ENCODE measurements around the gene KRT83.
"Not testable (repeated sequence)": the region's sequence is repeated elsewhere in the genome, so short reads cannot be mapped to it uniquely, and the experiment has no call there.

The KRT83 gene

DNA sequence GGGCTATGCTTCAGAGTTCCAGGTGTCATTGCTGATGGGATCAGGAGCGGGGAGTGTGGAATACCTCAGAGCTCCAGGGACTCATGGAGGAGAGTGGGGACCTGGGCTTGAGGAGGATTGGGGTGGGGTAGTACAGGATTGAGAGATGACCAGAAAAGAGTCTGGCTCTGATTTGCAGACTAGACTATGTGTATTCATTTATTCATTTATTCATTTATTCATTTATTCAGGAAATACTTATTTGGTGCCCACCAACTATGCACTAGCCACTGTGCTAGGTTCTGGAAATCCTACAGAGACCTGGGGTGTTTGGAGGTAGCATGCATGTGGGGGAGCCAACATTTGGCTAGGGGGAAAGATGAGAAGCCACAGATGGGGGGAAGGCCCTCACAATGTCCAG is 871 bp upstream of the KRT83 start:
- no peak for DNase-seq (ENCODE audit: low read depth, low spot score)
- TF ChIP-seq FOXP2 (optimal IDR thresholded peaks at IDR 0.05; ENCODE audit: control extremely low read depth, extremely low read length, insufficient read depth) (no peak), EZH2 (IDR thresholded peaks at IDR 0.05) (no peak), POLR2AphosphoS5 (IDR thresholded peaks at IDR 0.05; ENCODE audit: borderline replicate concordance, low read depth, low read length) (no peak)
- no peak overlapping the region for H3K9ac ChIP-seq (ENCODE audit: insufficient read length)
- H3K4me3 ChIP-seq, result no peak overlapping the region
- no peak overlapping the region for H3K27ac ChIP-seq
- H3K36me3 ChIP-seq (ENCODE audit: insufficient read depth, low read length), result no peaks in the 10 kb centered on the region
- no peaks in the 10 kb centered on the region for H3K9me3 ChIP-seq (ENCODE audit: low read depth, low read length)

DNA sequence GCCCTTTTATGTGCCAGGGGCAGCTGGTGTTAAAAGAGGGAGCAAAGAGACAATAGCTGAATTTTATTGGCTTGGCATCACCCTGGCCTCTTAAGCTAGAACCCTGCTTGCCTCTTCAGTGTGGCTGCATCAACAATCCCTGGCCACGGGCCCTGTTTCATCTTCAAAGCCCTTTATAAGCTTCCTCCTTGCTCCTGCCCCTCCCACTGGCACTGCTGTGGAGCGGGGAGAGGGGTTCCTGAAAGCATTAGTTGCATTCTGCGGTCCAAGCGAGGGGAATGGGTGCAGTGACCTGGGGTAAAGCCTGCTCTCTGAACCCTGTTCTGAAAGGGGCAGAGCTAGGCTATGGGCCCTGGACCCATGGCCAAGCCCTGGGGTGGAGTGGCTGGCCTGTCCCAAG is 220 bp upstream of the KRT83 start:
- Histone ChIP-seq H3K36me3 (ENCODE audit: insufficient read depth, low read length) (no peaks in the 10 kb centered on the region), H3K27ac (no peak overlapping the region), H3K9me3 (ENCODE audit: low read depth, low read length) (no peaks in the 10 kb centered on the region), H3K9ac (ENCODE audit: insufficient read length) (no peak overlapping the region), H3K4me3 (no peak overlapping the region)
- no peak for DNase-seq (ENCODE audit: low read depth, low spot score)
- TF ChIP-seq EZH2 (IDR thresholded peaks at IDR 0.05), result no peak
- TF ChIP-seq POLR2AphosphoS5 (IDR thresholded peaks at IDR 0.05; ENCODE audit: borderline replicate concordance, low read depth, low read length), result no peak
- TF ChIP-seq FOXP2 (optimal IDR thresholded peaks at IDR 0.05; ENCODE audit: control extremely low read depth, extremely low read length, insufficient read depth), result no peak

DNA sequence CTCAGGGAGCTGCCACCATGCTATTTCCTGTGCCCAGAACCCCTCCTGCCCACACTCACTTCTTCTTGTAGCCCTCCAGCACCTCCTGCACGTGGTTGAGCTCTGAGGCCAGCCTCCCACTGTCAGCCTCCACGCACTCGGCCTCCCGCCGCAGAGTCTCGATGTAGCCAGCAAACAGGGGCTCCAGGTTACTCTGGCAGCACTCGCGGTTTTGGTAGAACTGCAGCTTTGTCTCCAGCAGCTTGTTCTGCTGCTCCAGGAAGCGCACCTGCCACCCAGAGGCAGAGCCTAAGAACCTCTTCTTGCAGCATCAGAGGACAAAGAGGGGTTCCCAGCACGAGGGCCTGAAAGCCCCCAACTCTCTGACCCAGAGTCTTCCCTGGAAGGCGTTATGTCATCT is 2.1 kb downstream of the KRT83 start:
- Histone ChIP-seq H3K4me3 (no peak overlapping the region), H3K9me3 (ENCODE audit: low read depth, low read length) (no peaks in the 10 kb centered on the region), H3K9ac (ENCODE audit: insufficient read length) (no peak overlapping the region), H3K27ac (no peak overlapping the region), H3K36me3 (ENCODE audit: insufficient read depth, low read length) (no peaks in the 10 kb centered on the region)
- TF ChIP-seq POLR2AphosphoS5 (IDR thresholded peaks at IDR 0.05; ENCODE audit: borderline replicate concordance, low read depth, low read length), result no peak
- no peak for TF ChIP-seq EZH2 (IDR thresholded peaks at IDR 0.05)
- TF ChIP-seq FOXP2 (optimal IDR thresholded peaks at IDR 0.05; ENCODE audit: control extremely low read depth, extremely low read length, insufficient read depth), result no peak
- no peak for DNase-seq (ENCODE audit: low read depth, low spot score)

DNA sequence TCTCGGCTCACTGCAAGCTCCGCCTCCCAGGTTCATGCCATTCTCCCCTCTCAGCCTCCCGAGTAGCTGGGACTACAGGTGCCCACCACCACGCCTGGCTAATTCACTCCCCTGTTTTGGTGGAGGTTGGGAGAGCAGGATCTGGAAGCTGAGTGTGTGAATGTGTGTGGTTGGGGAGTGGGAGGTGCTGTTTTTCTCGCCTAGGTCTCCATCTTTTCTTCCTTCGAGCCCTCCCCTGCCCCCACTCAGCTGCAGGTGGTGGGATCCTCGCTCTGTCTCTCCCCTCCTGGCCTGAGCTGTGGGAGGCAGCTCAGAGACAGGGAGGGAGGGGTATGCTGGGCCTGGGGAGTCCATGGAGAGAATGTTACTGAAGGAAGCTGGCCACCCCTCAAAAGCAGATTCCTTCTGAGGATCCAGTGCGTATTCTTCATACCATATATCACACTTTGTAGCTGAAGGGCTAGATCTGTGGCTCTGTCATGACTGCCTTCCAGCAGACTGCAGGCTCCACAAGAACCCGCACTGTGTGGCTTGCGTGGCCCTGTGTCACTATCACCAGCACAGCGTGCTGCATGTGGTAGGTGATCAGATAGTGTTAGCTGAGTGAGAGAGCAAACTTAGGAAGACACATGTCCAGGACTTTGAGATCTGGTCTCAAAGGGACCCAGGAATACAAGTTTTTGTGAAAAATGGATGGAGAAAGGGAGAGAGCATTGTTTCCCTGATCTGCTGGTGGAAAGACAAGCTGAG is 2.8 kb downstream of the KRT83 start:
- TF ChIP-seq EZH2 (IDR thresholded peaks at IDR 0.05), result no peak
- TF ChIP-seq FOXP2 (optimal IDR thresholded peaks at IDR 0.05; ENCODE audit: control extremely low read depth, extremely low read length, insufficient read depth), result no peak
- TF ChIP-seq POLR2AphosphoS5 (IDR thresholded peaks at IDR 0.05; ENCODE audit: borderline replicate concordance, low read depth, low read length), result no peak
- no peak for DNase-seq (ENCODE audit: low read depth, low spot score)
- H3K36me3 ChIP-seq (ENCODE audit: insufficient read depth, low read length), result no peaks in the 10 kb centered on the region
- no peak overlapping the region for H3K4me3 ChIP-seq
- no peaks in the 10 kb centered on the region for H3K9me3 ChIP-seq (ENCODE audit: low read depth, low read length)
- H3K27ac ChIP-seq, result no peak overlapping the region
- no peak overlapping the region for H3K9ac ChIP-seq (ENCODE audit: insufficient read length)

- Histone ChIP-seq H3K36me3 (ENCODE audit: insufficient read depth, low read length) (no peaks in the 10 kb centered on the region), H3K27ac (no peak overlapping the region), H3K9ac (ENCODE audit: insufficient read length) (no peak overlapping the region), H3K9me3 (ENCODE audit: low read depth, low read length) (no peaks in the 10 kb centered on the region), H3K4me3 (no peak overlapping the region)
- TF ChIP-seq FOXP2 (optimal IDR thresholded peaks at IDR 0.05; ENCODE audit: control extremely low read depth, extremely low read length, insufficient read depth), result no peak
- TF ChIP-seq EZH2 (IDR thresholded peaks at IDR 0.05), result no peak
- no peak for TF ChIP-seq POLR2AphosphoS5 (IDR thresholded peaks at IDR 0.05; ENCODE audit: borderline replicate concordance, low read depth, low read length)
- no peak for DNase-seq (ENCODE audit: low read depth, low spot score)
Observed at GRCh38 chr12:52317468-52318052, 3.6 kb downstream of the KRT83 start.

DNA sequence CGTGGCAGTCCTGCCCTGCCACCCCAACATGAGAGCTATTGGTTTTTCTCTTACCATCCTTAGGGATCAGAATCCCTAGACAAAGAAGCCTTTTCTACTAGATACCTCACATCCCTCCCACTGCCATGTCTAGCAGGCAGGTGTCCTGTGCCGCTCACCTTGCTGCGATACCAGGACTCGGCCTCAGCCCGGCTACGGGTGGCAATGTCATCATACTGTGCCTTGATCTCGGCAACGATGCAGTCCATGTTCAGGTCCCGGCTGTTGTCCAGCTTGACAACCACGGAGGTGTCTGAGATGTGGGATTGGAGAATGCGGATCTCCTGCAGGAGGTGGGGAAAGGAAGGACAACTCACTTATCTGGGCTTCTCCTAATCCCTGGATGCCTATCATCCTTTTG is 4.5 kb downstream of the KRT83 start:
- no peaks in the 10 kb centered on the region for H3K9me3 ChIP-seq (ENCODE audit: low read depth, low read length)
- H3K36me3 ChIP-seq (ENCODE audit: insufficient read depth, low read length), result no peaks in the 10 kb centered on the region
- H3K9ac ChIP-seq (ENCODE audit: insufficient read length), result no peak overlapping the region
- no peak for DNase-seq (ENCODE audit: low read depth, low spot score)
- no peak overlapping the region for H3K4me3 ChIP-seq
- no peak overlapping the region for H3K27ac ChIP-seq
- no peak for TF ChIP-seq EZH2 (IDR thresholded peaks at IDR 0.05)
- no peak for TF ChIP-seq FOXP2 (optimal IDR thresholded peaks at IDR 0.05; ENCODE audit: control extremely low read depth, extremely low read length, insufficient read depth)
- no peak for TF ChIP-seq POLR2AphosphoS5 (IDR thresholded peaks at IDR 0.05; ENCODE audit: borderline replicate concordance, low read depth, low read length)

DNA sequence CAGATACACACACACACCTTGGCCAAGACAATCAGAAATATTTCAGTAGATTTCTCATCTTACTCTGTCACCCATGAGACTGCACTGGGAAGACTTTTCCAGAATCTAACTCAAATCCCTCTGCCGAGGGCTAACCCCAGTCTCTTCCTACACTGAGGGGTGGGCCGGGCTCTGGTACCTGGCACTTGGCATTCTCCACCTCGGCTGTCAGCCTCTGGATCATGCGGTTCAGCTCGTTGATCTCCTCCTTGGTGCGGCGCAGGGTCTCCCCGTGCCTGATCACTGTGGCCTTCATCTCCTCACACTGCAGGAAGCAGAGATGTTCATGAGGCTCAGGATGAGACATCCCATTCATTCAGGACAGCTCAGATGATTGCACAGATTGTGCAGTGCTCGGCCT is 4.9 kb downstream of the KRT83 start:
- no peak overlapping the region for H3K4me3 ChIP-seq
- no peak for TF ChIP-seq FOXP2 (optimal IDR thresholded peaks at IDR 0.05; ENCODE audit: control extremely low read depth, extremely low read length, insufficient read depth)
- no peak for TF ChIP-seq EZH2 (IDR thresholded peaks at IDR 0.05)
- TF ChIP-seq POLR2AphosphoS5 (IDR thresholded peaks at IDR 0.05; ENCODE audit: borderline replicate concordance, low read depth, low read length), result no peak
- DNase-seq (ENCODE audit: low read depth, low spot score), result no peak

DNA sequence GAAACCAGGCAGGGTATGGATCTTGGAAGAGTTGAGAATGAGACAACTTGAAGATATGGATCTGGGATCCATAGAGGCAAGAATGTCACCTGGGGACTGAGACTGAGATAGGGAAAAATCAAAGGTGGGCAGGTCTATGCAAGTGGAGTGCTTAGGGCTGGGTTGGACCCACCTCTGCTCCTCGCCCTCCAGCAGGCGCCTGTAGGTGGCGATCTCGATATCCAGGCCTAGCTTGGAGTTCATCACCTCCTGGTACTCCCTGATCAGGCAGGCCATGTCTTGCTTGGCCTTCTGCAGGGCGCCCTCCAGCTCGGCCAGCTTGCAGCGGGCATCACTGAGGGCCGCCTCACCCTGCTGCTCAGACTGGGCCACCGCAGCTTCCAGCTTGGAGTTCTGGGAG is 5.5 kb downstream of the KRT83 start:
- H3K4me3 ChIP-seq; H3K36me3 ChIP-seq (ENCODE audit: insufficient read depth, low read length); H3K9me3 ChIP-seq (ENCODE audit: low read depth, low read length); DNase-seq (ENCODE audit: low read depth, low spot score); H3K27ac ChIP-seq; H3K9ac ChIP-seq (ENCODE audit: insufficient read length): not testable (repeated sequence)

More for the DNA sequence above, 4.9 kb downstream of the KRT83 start:
- Histone ChIP-seq H3K27ac (no peak overlapping the region), H3K9ac (ENCODE audit: insufficient read length) (no peak overlapping the region), H3K36me3 (ENCODE audit: insufficient read depth, low read length) (no peaks in the 10 kb centered on the region), H3K9me3 (ENCODE audit: low read depth, low read length) (no peaks in the 10 kb centered on the region)

DNA sequence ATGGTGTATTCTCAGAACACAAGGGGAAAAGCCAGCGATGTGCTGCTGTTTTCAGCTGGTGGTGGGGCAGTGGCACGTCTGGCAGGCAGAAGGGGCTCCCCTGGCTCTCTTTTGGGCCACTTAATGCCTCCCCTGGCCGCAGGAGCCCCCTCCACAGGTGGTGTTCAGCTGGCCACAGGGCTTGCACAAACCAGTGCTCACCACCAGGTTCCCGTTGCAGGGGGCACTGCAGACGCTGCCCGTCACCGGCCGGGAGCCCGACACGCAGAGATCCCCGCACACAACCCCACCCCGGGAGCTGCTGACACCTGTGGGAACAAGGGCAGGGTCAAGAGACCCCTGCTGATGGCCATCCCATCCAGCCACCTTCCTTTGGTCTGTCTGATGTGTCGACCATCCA is 6.7 kb downstream of the KRT83 start:
- no peaks in the 10 kb centered on the region for H3K9me3 ChIP-seq (ENCODE audit: low read depth, low read length)
- no peak for TF ChIP-seq POLR2AphosphoS5 (IDR thresholded peaks at IDR 0.05; ENCODE audit: borderline replicate concordance, low read depth, low read length)
- H3K9ac ChIP-seq (ENCODE audit: insufficient read length), result no peak overlapping the region
- no peak overlapping the region for H3K4me3 ChIP-seq
- no peak for DNase-seq (ENCODE audit: low read depth, low spot score)
- no peak overlapping the region for H3K27ac ChIP-seq
- no peaks in the 10 kb centered on the region for H3K36me3 ChIP-seq (ENCODE audit: insufficient read depth, low read length)
